PC-3 (cell line): Measurements from ENCODE around the gene SNX17. TPM values are rescaled to one million over a fixed set of nuclear protein-coding genes. Genes with fewer than 3 reads are reported as not detected.

Experiments
- ATAC-seq: fragments of 200-7000 bp; cut with Tn5 transposase; 2 replicates; pipeline ENCODE4 v1.9.1; 2020; ENCODE audit warnings: mild to moderate bottlenecking, moderate library complexity
- BruUV-seq: library from RNA; stranded (reverse); fragments of 400-500 nt; replicated peaks from 2 replicates; lab custom pipeline; 2021; lab: Mats Ljungman, UMichigan
- CTCF ChIA-PET: fragments of 300-600 bp; sonication (Branson Sonifier 250); formaldehyde crosslinking; loops from one replicate; lab custom pipeline; 2022; ENCODE audit warnings: antibody characterized with exemption; lab: Charles Lee
- POLR2A ChIA-PET: fragments of 300-600 bp; sonication (Branson Sonifier 250); formaldehyde crosslinking; loops from one replicate; lab custom pipeline; 2022; ENCODE audit warnings: antibody characterized with exemption; ENCODE audit not compliant: unreplicated experiment; lab: Charles Lee
- DNase-seq: peaks from one replicate; pipeline ENCODE4 v3.0.0-alpha.2; 2015
- H2AFZ ChIP-seq: fragments of 300-600 bp; sonication (generic); 2 replicates; pipeline ENCODE4 v1.6.0; 2016; ENCODE audit warnings: antibody characterized with exemption, low read length
- H3F3A ChIP-seq: fragments of 300-600 bp; sonication (generic); one replicate; pipeline ENCODE4 v1.6.0; 2017; ENCODE audit warnings: antibody characterized with exemption, low read length, control low read depth, mild to moderate bottlenecking; ENCODE audit not compliant: unreplicated experiment
- H3K27ac ChIP-seq: fragments of 300-600 bp; sonication (generic); 2 replicates; pipeline ENCODE4 v1.5.1; 2016; ENCODE audit warnings: mild to moderate bottlenecking, low read length
- H3K27me3 ChIP-seq: fragments of 300-600 bp; sonication (generic); 2 replicates; pipeline ENCODE4 v1.6.1; 2016; ENCODE audit warnings: low read length, mixed read lengths
- H3K36me3 ChIP-seq: fragments of 300-600 bp; sonication (generic); 2 replicates; pipeline ENCODE4 v1.6.1; 2016; ENCODE audit warnings: low read depth, mixed run types, low read length, mixed read lengths
- H3K4me1 ChIP-seq: fragments of 300-600 bp; sonication (generic); 2 replicates; pipeline ENCODE4 v1.5.1; 2016; ENCODE audit warnings: low read length; ENCODE audit not compliant: insufficient read depth
- H3K4me2 ChIP-seq: fragments of 300-600 bp; sonication (generic); 2 replicates; pipeline ENCODE4 v1.6.0; 2016; ENCODE audit warnings: low read length
- H3K4me3 ChIP-seq: fragments of 300-600 bp; sonication (generic); 2 replicates; pipeline ENCODE4 v1.5.1; 2016; ENCODE audit warnings: mild to moderate bottlenecking, low read length, mixed read lengths
- H3K79me2 ChIP-seq: fragments of 300-600 bp; sonication (generic); 2 replicates; pipeline ENCODE4 v1.6.1; 2017; ENCODE audit warnings: low read length, mixed read lengths
- H3K9ac ChIP-seq: fragments of 300-600 bp; sonication (generic); 2 replicates; pipeline ENCODE4 v1.6.0; 2016; ENCODE audit warnings: mild to moderate bottlenecking, low read length
- H3K9me2 ChIP-seq: fragments of 300-600 bp; sonication (generic); replicated peaks from 2 replicates; pipeline ENCODE4 v1.6.1; 2016; ENCODE audit warnings: mixed run types, low read length, mixed read lengths
- H3K9me3 ChIP-seq: fragments of 300-600 bp; sonication (generic); 2 replicates; pipeline ENCODE4 v1.6.1; 2016; ENCODE audit warnings: low read length, mixed read lengths
- H4K20me1 ChIP-seq: fragments of 300-600 bp; sonication (generic); 2 replicates; pipeline ENCODE4 v1.6.1; 2016; ENCODE audit warnings: low read length, mixed read lengths
- EZH2 ChIP-seq: fragments of 300-600 bp; sonication (generic); IDR thresholded peaks from one replicate; pipeline ENCODE4 v1.6.1; 2017; ENCODE audit warnings: antibody characterized with exemption, mild to moderate bottlenecking, low read length; ENCODE audit not compliant: unreplicated experiment
- EZH2phosphoT487 ChIP-seq: fragments of 300-600 bp; sonication (generic); IDR thresholded peaks from 2 replicates; pipeline ENCODE4 v1.6.1; 2018; ENCODE audit warnings: mild to moderate bottlenecking, antibody characterized with exemption, low read length, borderline replicate concordance
- intact Hi-C: fragments of 100-400 bp; cut with micrococcal nuclease; formaldehyde crosslinking; loops from 2 replicates; pipeline ENCODE4 v1.9.0; 2023
- total RNA-seq: library from RNA; depleted of rRNA; stranded (reverse); fragments of >200 nt; gene quantifications from 2 replicates; pipeline ENCODE4 v1.2.3, GENCODE V29; 2014
- TF ChIP-seq, protein P1 (sequence below): fragments of 300-600 bp; sonication (generic); conservative IDR thresholded peaks from 2 replicates; pipeline ENCODE4 v1.5.1; 2017; ENCODE audit warnings: antibody characterized with exemption, low read depth, mild to moderate bottlenecking, low read length

The SNX17 gene
- total RNA-seq, 1 experiment from 2014 or later, result 110 TPM

DNA sequence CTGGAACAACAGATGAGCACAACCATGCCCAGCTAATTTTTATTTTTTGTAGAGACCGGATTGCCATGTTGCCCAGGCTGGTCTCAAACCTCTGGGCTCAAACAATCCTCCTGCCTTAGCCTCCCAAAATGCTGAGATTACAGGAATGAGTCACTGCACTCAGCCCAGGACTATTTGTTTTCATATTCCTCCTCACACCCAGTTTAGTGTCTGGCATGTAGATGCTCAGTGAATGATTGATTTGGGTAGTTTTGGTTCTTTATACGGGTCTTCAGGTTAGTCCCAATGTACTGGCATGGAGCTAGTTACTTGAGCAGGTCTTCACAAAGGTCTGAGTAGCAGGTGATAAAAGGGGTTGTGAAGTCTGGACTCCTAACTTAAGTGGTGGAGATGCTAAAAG, 6.5 kb upstream of the SNX17 start:
- no peaks in the 10 kb centered on the region for H3K9me3 ChIP-seq
- no peaks in the 10 kb centered on the region for H3K9me2 ChIP-seq
- peaks cover 34% of the 10 kb centered on the region for H3K36me3 ChIP-seq
- TF ChIP-seq, protein P1, sequence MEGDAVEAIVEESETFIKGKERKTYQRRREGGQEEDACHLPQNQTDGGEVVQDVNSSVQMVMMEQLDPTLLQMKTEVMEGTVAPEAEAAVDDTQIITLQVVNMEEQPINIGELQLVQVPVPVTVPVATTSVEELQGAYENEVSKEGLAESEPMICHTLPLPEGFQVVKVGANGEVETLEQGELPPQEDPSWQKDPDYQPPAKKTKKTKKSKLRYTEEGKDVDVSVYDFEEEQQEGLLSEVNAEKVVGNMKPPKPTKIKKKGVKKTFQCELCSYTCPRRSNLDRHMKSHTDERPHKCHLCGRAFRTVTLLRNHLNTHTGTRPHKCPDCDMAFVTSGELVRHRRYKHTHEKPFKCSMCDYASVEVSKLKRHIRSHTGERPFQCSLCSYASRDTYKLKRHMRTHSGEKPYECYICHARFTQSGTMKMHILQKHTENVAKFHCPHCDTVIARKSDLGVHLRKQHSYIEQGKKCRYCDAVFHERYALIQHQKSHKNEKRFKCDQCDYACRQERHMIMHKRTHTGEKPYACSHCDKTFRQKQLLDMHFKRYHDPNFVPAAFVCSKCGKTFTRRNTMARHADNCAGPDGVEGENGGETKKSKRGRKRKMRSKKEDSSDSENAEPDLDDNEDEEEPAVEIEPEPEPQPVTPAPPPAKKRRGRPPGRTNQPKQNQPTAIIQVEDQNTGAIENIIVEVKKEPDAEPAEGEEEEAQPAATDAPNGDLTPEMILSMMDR, result no peak
- TF ChIP-seq EZH2phosphoT487 (no peak), EZH2 (no peak)
- no peak overlapping the region for H2AFZ ChIP-seq
- H3K27me3 ChIP-seq, result no peaks in the 10 kb centered on the region
- H3K4me2 ChIP-seq, result no peak overlapping the region
- 0 out of 2 replicates have a peak, but pooled peaks have one; percentile 18 for ATAC-seq
- peaks cover 11% of the 10 kb centered on the region for H3K79me2 ChIP-seq
- H3F3A ChIP-seq, result no peaks in the 10 kb centered on the region
- DNase-seq, result no peak
- no peak overlapping the region for H3K27ac ChIP-seq
- H3K4me3 ChIP-seq, result no peak overlapping the region
- H4K20me1 ChIP-seq, result no peaks in the 10 kb centered on the region
- ChIA-PET POLR2A (no interaction called here), CTCF (no interaction called here)
- H3K4me1 ChIP-seq, result peaks cover 9% of the 10 kb centered on the region
- no TSS peak for BruUV-seq
- H3K9ac ChIP-seq, result no peak overlapping the region
- intact Hi-C loops, result no loop called here

DNA sequence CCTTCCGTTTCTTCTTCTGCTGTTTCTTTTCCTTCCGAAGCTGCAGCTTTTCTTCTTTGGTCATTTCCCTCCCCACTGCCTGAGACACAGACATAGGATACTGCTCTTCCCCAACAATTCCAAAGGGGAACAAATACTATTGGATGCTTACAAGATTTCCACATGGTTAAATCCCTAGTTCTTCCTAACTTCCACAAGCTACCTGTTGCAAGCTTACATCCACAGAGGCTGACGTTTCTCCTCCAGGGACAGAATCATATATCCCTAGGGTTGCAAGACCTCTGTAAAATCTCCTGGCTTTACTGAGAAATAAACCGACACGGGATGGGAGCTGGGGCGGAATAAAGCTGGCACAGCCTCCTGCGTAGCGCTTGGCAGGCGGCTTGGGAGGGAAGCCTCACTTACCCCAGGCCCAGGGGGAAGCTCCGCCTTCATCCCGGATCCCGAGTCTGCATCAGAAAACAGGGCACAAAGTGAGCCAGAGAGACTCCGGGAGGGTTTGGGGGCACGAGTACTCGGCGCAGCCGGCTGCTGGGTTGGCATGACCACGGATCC, 868 bp upstream of the SNX17 start:
- BruUV-seq, result TSS peak; percentile 51

More for the DNA sequence above, 868 bp upstream of the SNX17 start:
- Histone ChIP-seq H3K4me3 (peak overlapping the region; percentile 76), H3K27ac (peak overlapping the region; percentile 50), H3K27me3 (no peaks in the 10 kb centered on the region), H2AFZ (peak overlapping the region; percentile 90), H3K79me2 (peaks cover 48% of the 10 kb centered on the region), H3K36me3 (peaks cover 27% of the 10 kb centered on the region), H3K9ac (peak overlapping the region; percentile 88), H3F3A (no peaks in the 10 kb centered on the region), H3K4me1 (peaks cover 35% of the 10 kb centered on the region), H4K20me1 (no peaks in the 10 kb centered on the region), H3K4me2 (peak overlapping the region; percentile 83), H3K9me2 (no peaks in the 10 kb centered on the region), H3K9me3 (no peaks in the 10 kb centered on the region)
- TF ChIP-seq, protein P1, result no peak
- TF ChIP-seq EZH2 (no peak), EZH2phosphoT487 (no peak)
- ChIA-PET CTCF (interaction anchor here (0.5 kb wide), 1 partner anchor 12 kb away, joined by 3 read pairs; no protein-coding TSS in a partner anchor), POLR2A (interaction anchor here (0.6 to 1.0 kb wide), 2 partner anchors 40 to 48 kb away, joined by 3 to 5 read pairs; partner anchors contain the start of gene PPM1G)
- ATAC-seq (peak; percentile 43), DNase-seq (peak; percentile 54)
- intact Hi-C loops, result loop anchor here (1.0 kb wide), 3 partner anchors 13 to 298 kb away; partner anchors contain the start of genes GTF3C2 and OST4
